Posterior vena cava (tissue), 2 donors: Measurements from ENCODE around the gene ZNF536. TPM values are rescaled to one million over a fixed set of nuclear protein-coding genes. Genes with fewer than 3 reads are reported as not detected.
"Not testable (repeated sequence)": the region's sequence is repeated elsewhere in the genome, so short reads cannot be mapped to it uniquely, and the experiment has no call there.

Experiments
- DNase-seq: peaks from one replicate; pipeline ENCODE4 v3.0.0-alpha.2; 2020; ENCODE audit warnings: low spot score
- intact Hi-C, 2 donors: fragments of 100-400 bp; cut with DNase I; formaldehyde crosslinking; loops; one replicate each; pipeline versions ENCODE4 v1.14.1 to v1.14.2; 2022 to 2023
- total RNA-seq, 2 donors: library from RNA; stranded (reverse); fragmentation: NEBNext Ultra II Directional; extraction: Animal tissue kit (Norgen Biotek cat#: 25700); gene quantifications; one replicate each; pipeline ENCODE4 v1.2.1, GENCODE V29; 2021
- donor health status: DM: yes; HTN: yes; CAD: no.
- donor health status: DM: yes; HTN: yes; CAD: no.

Gene ZNF536
- total RNA-seq, 2 donors from 2014 or later: 2.8 to 3.6 TPM

DNA sequence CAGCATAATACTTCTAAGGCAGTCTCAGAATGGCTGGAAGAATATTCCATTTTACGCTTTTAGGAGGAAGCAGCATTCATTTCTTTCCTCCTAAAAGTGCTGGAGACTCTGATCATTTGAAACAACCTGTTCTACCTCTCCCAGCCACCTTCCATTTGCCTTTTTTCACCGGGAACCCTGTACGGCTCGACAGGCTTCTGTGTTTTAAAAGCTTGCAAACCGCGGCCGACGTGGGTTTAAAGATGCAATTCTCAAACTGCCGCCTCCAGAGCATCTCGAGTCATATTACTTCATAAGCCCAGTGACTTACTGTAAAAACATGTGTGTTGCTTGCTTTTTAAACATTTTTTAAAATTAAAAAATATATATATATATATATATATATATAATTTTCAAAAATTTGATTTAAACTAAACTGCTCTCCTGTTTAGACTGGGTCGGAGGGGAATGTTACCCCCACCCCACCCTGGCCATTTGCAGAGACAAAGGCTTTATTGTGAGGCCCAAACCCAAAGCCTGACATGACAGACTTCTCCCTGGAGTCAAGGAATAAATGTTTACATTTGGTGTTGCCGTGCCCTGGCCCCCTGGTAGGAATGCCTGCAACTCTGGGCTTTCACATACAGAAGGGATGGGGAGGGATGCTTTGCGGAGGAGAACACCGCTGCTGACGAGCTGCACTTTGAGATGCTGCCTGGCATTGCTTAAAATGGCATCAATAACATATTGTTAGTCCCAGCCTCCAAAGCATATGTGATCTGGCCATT is 30.4 kb downstream of the ZNF536 start:
- no peak for DNase-seq
- intact Hi-C loops: no loop called here

DNA sequence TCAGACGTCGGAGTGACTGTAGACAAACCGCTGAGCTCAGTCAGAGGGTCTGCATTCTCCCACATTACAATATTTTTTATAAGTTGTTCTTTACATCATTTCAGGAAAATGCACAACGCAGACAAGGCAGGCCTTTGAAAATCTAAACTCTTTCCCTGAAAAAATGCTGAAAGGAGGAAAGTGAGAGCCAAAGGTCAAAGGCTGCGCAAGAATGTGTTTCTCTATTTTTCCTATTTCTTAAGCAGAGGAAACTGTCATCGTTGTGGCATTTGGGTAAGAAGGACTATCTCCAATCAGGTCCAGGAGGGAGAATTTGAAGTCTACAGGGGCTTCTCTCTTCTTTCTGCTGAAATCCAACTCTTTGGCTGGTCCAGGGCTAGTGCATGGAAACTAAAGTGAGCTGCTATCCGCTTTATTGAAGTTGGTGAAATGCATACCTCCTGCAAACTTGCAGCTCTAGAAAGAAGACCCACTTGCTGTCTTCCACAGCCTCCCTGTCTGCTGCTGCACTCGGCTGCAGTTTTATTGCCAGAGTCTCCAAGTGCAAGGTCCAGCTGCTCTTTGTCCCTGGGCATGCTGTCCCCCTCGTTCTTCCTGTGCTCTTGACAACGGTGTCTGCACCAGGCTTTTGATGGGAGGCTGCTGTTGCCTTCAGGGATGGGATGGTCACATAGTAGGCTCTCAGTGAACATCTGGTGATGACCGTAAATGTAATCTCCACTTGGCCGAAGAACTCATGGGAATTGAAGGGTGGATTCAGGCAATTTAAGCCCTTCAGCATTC is 31.2 kb downstream of the ZNF536 start:
- DNase-seq: no peak
- intact Hi-C loops: no loop called here

DNA sequence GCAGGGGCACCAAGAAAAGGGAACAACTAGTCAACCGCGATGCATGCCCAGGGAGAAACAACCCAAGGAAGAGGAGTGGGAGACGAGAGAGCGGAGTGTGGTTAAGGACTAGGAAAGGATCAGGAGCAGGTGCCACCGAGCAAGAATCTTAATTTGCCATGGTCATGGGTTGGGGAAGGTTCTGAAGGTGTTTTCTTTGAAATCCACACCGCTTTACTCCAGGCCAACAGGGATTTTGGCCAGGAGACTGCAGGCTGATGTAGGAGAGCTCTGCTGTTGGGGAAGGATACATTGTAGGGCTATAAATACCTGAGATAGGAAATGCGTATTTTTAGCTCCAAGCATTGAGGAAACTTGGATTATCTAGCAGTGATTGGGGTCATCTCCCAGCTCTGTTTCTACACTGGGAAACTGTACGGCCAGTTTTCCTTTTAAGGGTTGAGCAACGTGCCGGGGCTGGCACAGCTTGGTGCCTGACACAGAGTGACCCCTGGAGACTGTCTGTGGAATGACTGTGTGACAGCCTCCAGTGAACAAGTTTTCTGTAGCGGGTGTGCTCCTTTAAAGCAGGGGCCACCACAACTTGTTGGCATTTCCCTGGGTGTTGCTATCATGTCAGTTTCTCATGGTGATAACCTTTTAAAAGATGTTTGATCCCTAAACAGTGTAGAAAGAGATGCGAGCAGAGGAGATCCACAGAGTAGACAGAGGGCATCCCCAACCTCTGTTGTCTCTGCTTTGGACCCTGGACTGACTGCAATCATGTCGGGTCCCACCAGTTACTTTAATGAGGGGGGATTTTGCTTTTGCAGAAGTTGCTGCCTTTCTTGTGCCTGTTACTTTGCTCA is 34.3 kb downstream of the ZNF536 start:
- no peak for DNase-seq
- intact Hi-C loops: no loop called here

DNA sequence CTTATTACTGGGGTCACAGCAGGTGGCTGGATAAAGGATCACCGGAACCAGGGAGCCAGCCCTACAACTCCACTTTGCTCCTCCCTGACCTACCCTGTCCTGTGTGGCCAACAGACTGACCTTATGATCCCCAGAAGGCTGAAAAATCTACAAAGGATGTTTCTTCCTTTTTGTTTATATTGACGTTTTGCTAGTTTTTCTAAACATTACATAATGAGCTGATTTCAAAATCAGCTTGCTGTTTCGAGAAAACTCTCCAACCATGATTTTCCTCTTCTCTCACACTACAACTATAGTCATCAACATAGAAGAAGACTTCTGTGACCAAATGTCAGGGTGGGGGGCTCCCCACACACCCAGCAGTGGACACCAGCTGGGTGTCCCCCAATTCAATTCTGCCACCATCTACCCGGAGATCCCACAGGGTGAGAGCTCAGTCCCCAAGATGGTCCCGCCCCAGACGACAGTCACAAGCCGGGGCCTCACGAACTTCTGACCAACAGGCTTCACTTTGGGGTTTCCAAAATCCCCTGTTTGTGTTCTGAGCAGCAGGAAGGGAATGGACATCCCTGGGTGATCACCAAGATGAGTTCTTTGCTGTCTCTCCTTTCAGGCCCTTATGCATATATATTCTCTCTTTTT is 35.0 kb downstream of the ZNF536 start:
- intact Hi-C loops: no loop called here
- DNase-seq: no peak

DNA sequence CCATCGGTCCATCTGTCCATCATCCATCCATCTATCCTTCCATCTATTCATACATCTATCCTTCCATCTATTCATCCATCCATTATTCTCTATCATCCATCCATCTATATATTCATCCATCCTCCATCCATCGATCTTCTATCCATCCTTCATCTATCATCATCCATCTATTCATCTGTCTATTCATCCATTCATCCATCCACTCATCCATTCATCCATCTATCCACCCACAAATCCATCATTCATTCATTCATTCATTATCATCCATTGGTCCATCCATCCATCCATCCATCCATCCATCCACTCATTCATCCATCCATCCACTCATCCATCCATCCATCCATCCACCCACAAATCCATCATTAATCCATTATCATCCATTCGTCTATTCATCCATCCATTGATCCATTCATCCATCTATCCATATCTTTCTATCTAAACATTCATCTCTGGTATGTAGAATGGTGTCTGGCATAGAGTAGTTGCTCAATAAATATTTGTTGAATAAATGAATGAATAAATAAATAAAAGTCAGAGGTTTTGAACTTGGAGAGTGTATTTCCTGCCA is 36.6 kb downstream of the ZNF536 start:
- DNase-seq: no peak
- intact Hi-C loops: no loop called here

DNA sequence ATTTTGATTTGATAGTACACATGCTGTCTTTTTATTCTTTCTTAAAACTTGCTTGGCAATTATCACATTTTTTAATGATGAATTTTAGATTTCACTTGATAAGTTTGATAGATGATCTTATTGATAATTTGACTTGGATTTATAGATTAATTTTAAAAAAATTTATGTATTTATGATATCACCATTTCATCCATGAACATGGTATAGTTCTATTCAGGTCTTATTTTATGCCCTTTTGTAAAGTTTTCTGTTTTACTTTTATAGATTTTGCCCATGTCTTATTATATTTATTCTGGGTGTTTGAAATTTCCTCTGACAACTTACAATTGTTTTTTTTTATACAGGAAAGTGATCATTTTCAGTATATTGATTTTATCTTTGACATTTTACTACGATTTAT is 39.5 kb downstream of the ZNF536 start:
- intact Hi-C loops: no loop called here
- DNase-seq: no peak

DNA sequence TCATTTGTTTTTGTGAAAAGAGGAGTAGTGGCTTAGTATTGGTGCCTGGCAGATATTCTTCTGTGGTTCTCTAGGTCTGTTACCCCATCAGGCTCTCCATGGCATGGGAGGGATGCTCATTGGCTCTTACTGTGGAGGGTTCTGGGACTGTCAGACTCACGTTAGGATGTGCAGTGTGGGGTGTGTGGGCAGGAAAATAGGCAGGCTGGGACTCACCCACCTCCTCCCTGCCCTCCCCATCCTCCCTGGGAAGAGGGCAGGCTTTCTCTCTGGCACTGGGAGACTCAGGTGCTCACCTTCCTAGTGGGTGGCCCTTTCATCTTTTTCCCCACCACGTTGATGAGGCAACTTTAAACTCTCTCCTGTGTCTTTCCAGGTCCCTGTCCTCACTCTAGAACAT is 44.2 kb downstream of the ZNF536 start:
- intact Hi-C loops: no loop called here
- no peak for DNase-seq

DNA sequence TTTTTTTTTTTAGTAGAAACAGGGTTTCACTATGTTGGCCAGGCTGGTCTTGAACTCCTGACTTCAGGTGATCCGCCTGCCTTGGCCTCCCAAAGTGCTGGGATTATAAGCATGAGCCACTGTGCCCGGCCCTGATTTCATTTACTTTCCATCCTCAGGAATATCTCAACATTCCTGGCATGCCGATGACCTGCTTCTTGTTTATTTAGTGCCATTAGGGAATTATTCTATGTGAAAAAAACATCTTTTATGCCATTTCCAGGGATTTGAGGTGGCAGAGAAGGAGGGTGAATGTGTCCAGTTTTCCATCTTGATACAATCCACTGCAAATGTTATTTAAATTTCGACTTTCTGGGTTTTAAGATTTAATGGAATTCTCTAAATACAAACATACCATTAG is 45.0 kb downstream of the ZNF536 start:
- DNase-seq, intact Hi-C loops: not testable (repeated sequence)

DNA sequence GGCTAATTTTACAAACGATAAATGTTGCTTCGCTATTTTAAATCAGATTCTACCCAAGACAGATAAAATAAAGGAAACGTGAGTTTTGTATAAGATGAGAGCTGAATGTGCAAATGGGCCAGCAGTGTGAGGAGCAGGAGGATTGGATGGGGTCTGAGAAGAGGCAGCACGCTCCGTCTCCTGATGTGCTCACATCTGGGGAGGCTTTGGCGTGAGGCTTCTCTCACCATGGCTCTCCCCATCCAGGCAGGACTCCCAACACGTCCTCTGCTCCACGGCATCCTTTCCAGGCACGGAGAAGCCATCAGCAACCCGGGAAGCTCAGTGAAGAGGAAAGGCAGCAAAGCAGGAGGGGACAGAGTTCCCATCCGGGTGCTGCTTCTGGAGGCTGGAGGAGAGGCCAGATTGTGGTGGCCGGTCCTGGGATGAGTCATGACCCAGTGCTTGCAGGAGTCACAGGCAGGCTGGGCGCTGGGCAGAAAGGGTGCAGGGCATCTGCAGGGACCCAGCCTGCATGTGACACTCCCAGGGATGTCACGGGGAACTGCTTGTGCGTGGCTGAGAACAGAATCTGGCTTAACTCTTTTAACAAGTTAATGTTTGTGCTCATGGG is 47.5 kb downstream of the ZNF536 start:
- DNase-seq: no peak

DNA sequence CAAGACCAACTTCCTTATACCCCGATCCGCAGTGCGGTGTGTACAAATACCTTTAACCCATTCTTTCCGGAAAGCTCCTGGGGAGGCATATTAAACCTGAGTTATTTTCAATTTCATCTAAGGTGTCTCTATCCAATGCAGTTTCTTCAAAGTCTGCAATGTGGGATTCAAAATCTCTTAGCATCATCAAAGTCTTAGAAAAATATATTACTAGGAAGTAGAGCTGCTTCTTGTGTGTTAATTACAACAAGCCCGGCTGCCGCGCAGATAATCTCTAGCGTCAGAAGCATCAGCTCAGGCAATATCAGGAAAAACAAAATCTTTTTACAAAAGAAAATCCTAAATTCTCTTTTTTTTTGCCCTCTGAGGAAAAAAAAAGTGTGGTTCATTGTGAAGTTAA is 48.1 kb downstream of the ZNF536 start:
- DNase-seq: no peak
- intact Hi-C loops: no loop called here

More for the DNA sequence above, 47.5 kb downstream of the ZNF536 start:
- intact Hi-C loops: no loop called here

DNA sequence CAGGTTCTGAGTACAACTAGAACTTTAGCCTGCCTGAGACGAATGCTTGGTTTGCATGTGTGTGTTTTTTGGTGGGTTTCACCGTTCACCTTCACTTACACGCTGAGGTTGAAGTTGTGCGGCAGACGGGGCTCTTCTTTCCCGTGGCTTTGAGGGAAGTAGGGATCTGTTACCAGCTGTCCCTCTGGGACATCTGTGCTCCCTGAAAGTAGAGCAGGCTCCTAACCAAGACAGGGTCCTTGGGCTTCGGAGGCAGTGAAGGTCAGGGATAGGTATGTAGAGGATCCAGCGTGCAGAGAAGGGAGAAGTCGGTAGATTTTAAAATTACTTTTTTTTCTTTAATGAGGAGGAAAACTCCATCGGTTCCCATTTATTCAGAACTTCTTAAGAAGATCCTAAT is 48.7 kb downstream of the ZNF536 start:
- intact Hi-C loops: no loop called here

DNA sequence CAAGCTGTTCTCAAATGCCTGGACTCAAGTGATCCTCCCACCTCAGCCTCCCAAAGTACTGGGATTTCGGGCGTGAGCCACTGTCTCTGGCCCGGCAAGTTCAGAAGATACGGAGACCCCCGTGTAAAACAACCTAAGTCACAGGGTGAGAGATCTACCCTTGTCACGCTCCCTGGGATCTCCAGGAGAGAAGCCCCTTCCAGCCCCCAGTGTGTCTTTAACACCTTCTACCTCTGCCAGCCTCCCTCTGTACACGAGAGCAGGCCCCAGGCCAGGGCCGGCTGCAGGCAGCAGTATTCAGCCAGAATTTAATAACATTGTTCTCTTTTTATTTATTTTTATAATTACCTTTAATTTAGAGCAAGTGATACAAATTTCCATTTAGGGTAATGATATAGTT is 49.4 kb downstream of the ZNF536 start:
- intact Hi-C loops: no loop called here
- DNase-seq: no peak

More for the DNA sequence above, 48.7 kb downstream of the ZNF536 start:
- no peak for DNase-seq

DNA sequence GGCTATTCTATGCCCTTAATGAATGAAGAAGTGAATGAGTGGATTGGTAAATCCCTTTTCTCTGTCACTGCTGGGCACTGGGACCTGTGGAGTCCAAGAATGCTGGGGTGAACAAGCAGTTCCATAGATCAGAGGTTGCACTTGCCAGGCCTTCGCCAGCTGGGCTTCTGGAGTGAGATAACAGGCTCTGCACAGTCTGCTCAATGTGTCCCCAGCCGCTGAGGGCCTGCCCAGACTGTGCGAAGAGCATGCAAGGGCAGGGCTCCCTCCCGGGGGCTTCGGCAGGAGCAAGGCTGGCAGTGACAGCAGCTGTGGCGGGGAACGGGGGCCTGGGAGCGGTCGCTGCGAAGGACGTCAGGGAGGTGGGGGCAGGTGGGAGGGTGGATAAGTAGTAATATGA is 51.3 kb downstream of the ZNF536 start:
- no peak for DNase-seq
- intact Hi-C loops: no loop called here

DNA sequence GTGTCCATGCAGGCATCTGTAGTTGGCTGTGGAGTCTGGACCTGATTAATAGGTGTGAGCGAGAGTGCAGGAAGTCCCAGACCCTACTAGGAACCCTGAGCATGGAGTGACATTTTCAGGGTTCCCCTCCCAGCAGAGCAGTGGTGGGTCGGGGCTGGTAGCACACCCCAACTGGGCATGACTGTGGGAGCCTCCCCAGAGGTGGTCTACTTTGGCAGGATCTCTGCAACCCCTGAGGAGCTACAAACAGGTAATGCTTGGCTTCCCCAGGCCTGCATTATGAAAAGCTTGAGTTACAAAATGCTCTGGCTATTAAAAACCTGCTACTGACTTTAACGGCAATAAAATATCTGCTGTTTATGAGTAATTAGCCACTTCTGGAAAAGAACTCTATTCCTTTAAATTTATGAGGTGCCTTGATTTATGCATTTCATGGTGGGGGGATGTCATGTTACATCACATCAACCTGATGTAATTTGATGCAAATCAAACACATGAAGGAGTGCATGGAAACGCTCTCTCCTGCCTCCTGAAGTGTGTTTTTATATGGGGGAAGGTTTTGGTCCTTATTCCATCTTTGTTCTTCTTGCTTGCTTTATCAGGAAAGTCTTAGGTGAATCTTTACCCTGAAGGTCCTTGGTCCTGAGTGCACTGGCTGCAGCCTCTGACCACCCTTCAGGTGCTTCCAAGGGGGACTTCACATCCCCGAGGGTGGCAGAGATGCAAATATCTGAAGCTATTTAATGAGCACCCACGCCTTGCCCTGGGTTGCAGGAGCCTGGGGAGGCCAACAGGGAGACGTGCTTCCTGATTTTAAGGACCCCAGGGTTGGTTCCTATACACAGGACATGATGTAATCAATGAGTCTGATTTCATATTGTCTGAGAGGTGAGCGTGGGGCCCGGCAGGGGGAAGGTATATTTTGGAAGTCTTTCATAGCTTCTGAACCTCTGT is 54.0 kb downstream of the ZNF536 start:
- no peak for DNase-seq
- intact Hi-C loops: no loop called here

DNA sequence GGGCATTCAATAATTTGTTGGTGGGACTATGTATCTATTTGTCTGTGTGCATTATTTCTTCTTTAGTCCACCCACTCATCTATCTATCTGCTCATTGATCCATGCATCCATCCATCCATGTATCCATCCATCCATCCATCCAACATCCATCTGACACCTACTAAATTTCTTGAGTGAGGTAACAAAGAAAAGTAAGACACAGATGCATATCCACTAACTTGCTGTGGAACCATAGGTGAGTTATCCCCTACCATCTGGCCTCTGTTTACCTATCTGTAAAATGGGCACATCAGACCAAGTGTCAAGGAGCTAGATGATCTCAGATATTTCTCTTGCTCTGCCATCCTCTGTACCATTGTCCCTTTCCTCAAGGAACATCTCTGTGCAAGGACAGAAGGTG is 54.7 kb downstream of the ZNF536 start:
- intact Hi-C loops: no loop called here
- no peak for DNase-seq

DNA sequence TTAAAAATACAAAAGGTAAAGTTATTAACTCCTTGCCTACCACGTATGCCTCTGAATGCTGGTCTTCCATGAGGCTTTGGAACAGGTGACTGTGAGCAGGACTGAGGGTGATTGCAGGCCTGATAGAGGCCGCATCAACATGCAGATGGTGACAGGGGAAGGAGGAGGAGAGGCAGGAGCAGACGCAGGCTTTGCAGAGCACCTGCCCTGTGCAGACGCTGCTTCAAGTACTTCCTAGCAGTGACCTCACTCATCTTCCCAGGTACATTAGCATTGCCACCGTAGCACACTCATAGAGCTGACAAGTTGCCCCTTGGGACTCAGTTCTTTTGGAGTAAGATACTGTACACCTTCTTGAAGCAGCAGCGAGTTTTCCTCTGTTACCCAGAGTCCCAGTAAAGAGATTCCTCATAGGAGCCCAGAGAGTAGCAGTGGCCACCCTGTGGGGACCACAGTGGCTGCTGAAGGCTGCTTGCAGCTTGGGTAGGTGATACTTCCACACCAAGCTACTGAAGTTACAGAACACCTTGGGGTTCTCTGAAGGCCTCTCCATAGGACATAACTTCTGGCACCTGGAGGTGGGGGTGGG is 56.0 kb downstream of the ZNF536 start:
- intact Hi-C loops: no loop called here
- no peak for DNase-seq

DNA sequence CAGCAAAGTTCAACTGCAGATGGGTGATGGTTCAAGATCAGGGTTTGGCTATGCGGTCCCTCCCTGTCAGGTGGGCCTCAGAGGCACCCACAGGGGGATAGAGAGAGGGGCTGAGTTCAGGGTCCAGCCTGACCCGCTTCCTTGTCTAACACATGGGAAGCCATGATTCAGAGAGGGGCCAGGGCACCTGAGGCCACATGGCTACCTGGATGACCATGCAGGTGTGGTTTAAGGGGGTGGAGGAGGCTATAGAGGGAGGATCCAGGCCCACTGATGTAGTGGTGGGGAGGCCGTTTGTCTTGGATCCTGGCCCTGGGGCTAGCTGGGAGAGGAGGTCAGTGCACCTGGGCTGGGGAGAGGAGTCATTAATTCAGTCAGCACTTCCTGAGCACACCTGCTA is 56.7 kb downstream of the ZNF536 start:
- DNase-seq: no peak
- intact Hi-C loops: no loop called here
